Activated CD8-positive, alpha-beta T cell treated with anti-CD3 and anti-CD28 coated beads for 36 hours (primary cell): ENCODE data around the gene IER2. TPM values are rescaled to one million over a fixed set of nuclear protein-coding genes. Genes with fewer than 3 reads are reported as not detected.
A peak's percentile ranks its signal among the peaks of the same experiment; 100 is the strongest.

ENCODE experiments used
- ATAC-seq: fragments of 200-7000 bp; cut with Tn5 transposase; one replicate; pipeline ENCODE4 v1.10.0; 2021; ENCODE audit warnings: mild to moderate bottlenecking, moderate library complexity
- CTCF ChIA-PET: fragments of 350-600 bp; sonication (Branson Sonifier 250); formaldehyde crosslinking; loops from one replicate; lab custom pipeline; 2021; ENCODE audit warnings: antibody characterized with exemption; lab: Charles Lee
- POLR2A ChIA-PET: fragments of 350-600 bp; sonication (Branson Sonifier 250); formaldehyde crosslinking; loops from one replicate; lab custom pipeline; 2021; ENCODE audit warnings: antibody characterized with exemption; lab: Charles Lee
- DNase-seq: peaks from one replicate; pipeline ENCODE4 v3.0.0-alpha.2; 2020
- H3K27ac Mint-ChIP-seq: one replicate; pipeline ENCODE4 v1.8.0; 2021; ENCODE audit warnings: mild to moderate bottlenecking, mixed read lengths
- H3K27me3 Mint-ChIP-seq: one replicate; pipeline ENCODE4 v1.8.0; 2021; ENCODE audit warnings: mixed read lengths
- H3K36me3 Mint-ChIP-seq: one replicate; pipeline ENCODE4 v1.8.0; 2021; ENCODE audit warnings: low read depth, mixed read lengths
- H3K4me1 Mint-ChIP-seq: one replicate; pipeline ENCODE4 v1.8.0; 2021; ENCODE audit warnings: low read depth, mixed read lengths
- H3K4me3 Mint-ChIP-seq: one replicate; pipeline ENCODE4 v1.8.0; 2021; ENCODE audit warnings: mild to moderate bottlenecking, moderate library complexity, mixed read lengths
- H3K9me3 Mint-ChIP-seq: one replicate; pipeline ENCODE4 v1.8.0; 2021; ENCODE audit warnings: mixed read lengths
- intact Hi-C: fragments of 100-400 bp; cut with micrococcal nuclease; formaldehyde crosslinking; loops from one replicate; pipeline ENCODE4 v1.10.0; 2022
- total RNA-seq, 2 experiments: library from RNA; stranded (reverse); gene quantifications; one replicate each; pipeline ENCODE4 v1.2.3, GENCODE V29; 2021
- TF ChIP-seq, protein P1 (sequence below): fragments of 200-600 bp; IDR thresholded peaks from one replicate; pipeline ENCODE4 v1.8.0; 2022; ENCODE audit warnings: antibody characterized with exemption, mild to moderate bottlenecking

IER2 gene, protein sequence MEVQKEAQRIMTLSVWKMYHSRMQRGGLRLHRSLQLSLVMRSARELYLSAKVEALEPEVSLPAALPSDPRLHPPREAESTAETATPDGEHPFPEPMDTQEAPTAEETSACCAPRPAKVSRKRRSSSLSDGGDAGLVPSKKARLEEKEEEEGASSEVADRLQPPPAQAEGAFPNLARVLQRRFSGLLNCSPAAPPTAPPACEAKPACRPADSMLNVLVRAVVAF
- total RNA-seq = 100 to 1,000 TPM; 120 to 122 TPM

DNA sequence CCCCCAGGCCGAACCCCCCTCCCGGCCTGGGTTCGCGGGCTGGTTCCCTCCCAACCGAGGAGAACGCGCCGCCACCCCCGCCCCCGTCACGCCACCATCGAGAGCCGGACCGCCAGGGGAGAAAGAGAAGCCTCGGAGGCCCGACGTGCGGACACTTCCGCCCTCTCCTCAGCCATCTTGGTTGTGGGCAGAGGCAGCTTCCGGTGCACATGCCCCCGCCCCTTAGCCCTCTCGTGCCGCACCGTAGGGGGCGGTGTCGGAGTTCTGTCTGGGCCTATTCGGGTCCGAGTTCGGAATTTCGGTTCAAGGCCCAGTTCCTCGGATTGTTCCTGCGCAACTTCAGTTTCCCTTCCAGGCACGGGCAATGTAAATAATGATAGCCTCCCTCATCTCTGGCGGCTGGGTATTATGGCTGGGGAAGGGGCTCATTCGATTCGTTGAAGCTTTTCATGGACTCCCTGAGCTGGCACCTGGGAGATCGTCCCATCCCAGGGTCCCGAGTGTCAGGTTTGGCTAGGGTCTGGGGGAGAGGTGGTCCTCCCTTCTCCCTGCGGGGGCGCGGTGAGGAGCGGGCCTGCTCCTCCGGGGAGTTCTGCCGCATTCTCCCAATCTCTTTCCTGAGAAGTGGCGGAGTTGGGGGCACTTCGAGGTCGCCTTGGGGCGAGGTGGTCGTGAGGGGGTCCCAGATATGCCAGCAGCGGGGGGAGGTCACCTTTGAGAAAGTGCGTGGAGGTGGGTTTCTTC, at the start of gene IER2, which contains the start of gene STX10:
IER2 (plus strand) TSS at position 225 of the 744 bp plus-strand sequence. CDS start 2,776 bp downstream, outside the sequence.
STX10 (minus strand) TSS at position 189 of the 744 bp plus-strand sequence. CDS start 202 bp downstream, outside the sequence.
- Mint-ChIP-seq H3K27ac (peak within 1 kb of the TSS; percentile 91), H3K4me1 (peaks cover 22% of the 10 kb centered on the region), H3K27me3 (no peaks in the 10 kb centered on the region), H3K9me3 (no peaks in the 10 kb centered on the region), H3K4me3 (peak within 1 kb of the TSS; percentile 83), H3K36me3 (peaks cover 30% of the 10 kb centered on the region)
- DNase-seq (peak; percentile 95), ATAC-seq (peak; percentile 49)
- ChIA-PET CTCF (interaction anchor here (0.9 to 2.1 kb wide), 6 partner anchors 18 to 185 kb away, joined by 3 to 8 read pairs (median 3); partner anchors contain the start of gene NACC1), POLR2A (interaction anchor here (0.7 to 9.8 kb wide), 6 partner anchors 14 to 58 kb away, joined by 3 to 226 read pairs (median 6); partner anchors contain the start of gene NACC1)
- TF ChIP-seq, protein P1, sequence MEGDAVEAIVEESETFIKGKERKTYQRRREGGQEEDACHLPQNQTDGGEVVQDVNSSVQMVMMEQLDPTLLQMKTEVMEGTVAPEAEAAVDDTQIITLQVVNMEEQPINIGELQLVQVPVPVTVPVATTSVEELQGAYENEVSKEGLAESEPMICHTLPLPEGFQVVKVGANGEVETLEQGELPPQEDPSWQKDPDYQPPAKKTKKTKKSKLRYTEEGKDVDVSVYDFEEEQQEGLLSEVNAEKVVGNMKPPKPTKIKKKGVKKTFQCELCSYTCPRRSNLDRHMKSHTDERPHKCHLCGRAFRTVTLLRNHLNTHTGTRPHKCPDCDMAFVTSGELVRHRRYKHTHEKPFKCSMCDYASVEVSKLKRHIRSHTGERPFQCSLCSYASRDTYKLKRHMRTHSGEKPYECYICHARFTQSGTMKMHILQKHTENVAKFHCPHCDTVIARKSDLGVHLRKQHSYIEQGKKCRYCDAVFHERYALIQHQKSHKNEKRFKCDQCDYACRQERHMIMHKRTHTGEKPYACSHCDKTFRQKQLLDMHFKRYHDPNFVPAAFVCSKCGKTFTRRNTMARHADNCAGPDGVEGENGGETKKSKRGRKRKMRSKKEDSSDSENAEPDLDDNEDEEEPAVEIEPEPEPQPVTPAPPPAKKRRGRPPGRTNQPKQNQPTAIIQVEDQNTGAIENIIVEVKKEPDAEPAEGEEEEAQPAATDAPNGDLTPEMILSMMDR = peak; percentile 41
- intact Hi-C loops = loop anchor here (5.0 kb wide), 1 partner anchor 33 kb away; the partner anchor contains the start of genes NACC1 and TRMT1

DNA sequence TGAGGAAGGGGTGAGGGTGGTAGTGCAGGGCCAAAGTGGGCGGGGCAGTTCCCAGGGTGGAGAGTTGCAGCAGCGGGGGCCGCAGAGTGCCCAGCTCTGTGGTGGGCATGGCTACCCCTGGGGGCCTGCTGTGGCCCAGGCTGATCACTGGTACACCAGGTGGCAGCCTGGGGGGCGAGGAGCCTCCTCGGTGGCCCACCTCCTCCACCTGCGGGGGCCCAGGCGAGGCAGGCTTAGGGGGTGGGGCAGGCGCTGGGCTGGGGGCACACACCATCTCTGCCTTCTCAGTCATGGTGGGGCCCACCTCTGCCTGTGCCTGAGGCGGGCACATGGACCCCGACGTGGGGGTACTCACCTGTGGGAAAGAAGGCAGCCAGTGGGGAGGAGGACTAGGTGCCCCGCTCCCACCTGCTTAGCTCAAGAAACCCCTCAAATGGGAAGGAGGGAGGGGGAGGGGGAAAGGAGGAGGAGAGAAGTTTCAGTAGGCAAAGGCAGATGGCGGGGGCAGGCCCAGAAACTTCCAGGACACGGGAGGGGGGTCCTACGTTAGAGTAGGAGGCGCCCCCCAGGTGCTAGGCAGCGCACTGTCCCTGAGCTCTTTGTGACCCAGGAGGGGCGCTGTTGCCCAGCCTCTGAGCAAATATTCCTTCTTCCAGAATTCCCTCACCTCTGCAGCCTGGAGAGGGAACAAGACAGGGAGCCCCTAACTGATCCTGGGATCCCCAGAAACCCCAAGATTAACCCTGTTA, 49.2 kb upstream of the IER2 start:
- CTCF ChIA-PET = interaction anchor here (0.6 to 3.7 kb wide), 6 partner anchors 11 to 136 kb away, joined by 3 to 21 read pairs (median 4); no protein-coding TSS in a partner anchor
- Mint-ChIP-seq H3K36me3 (peaks cover 10% of the 10 kb centered on the region), H3K27me3 (peaks cover 21% of the 10 kb centered on the region), H3K27ac (no peak overlapping the region), H3K4me3 (peak overlapping the region; percentile 66), H3K4me1 (peaks cover 47% of the 10 kb centered on the region), H3K9me3 (no peaks in the 10 kb centered on the region)
- DNase-seq (no peak), ATAC-seq (no peak)
- TF ChIP-seq, protein P1 = no peak
- POLR2A ChIA-PET = interaction anchor here (0.5 to 3.0 kb wide), 6 partner anchors 14 to 1159 kb away, joined by 3 to 36 read pairs (median 4); partner anchors contain the start of genes NACC1 and TRMT1
- intact Hi-C loops = no loop called here

DNA sequence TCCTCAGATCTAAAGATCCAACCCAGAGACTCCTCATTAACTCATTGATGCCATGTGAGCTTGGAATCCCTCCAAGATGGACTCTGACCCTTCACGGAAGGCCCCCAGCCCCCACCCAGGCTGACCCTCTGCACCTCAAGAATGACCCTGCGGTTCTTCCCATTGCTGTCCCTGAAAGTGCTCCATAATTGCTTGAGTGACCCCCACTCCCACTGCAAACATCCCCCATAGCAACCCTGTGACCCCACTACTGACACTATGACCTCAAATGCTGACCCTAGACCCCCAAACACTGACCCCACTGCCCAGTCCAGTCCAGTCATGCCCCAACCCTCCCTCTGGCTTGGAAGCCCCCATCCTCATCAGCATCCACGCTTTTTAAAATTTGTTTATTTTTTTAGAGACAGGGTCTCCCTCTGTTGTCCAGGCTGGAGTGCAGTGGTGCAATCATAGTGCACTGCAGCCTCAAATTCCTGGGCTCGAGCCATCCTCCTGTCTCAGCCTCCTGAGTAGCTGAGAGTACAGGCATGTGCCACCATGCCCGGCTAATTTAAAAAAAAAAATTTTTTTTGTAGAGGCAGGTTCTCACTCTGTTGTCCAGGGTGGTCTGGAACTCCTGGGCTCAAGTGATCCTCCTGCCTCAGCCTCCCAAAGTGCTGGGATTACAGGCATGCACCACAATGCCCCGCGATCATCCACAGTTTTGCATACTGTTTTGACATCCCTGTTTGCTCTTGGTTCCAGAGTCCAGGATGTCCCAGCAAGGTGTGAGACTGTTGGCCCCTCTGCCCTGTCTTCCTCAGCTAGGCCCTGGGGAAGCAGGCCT, 48.4 kb upstream of the IER2 start:
- TF ChIP-seq, protein P1 = no peak
- Mint-ChIP-seq H3K36me3 (peaks cover 10% of the 10 kb centered on the region), H3K27ac (no peak overlapping the region), H3K27me3 (peaks cover 18% of the 10 kb centered on the region), H3K4me1 (peaks cover 44% of the 10 kb centered on the region), H3K4me3 (peak overlapping the region; percentile 66), H3K9me3 (no peaks in the 10 kb centered on the region)
- CTCF ChIA-PET = interaction anchor here (0.6 to 3.7 kb wide), 6 partner anchors 10 to 136 kb away, joined by 3 to 21 read pairs (median 4); no protein-coding TSS in a partner anchor
- POLR2A ChIA-PET = interaction anchor here (0.5 to 3.0 kb wide), 5 partner anchors 13 to 1159 kb away, joined by 3 to 36 read pairs (median 4); partner anchors contain the start of genes NACC1 and TRMT1
- DNase-seq (no peak), ATAC-seq (no peak)
- intact Hi-C loops = no loop called here

DNA sequence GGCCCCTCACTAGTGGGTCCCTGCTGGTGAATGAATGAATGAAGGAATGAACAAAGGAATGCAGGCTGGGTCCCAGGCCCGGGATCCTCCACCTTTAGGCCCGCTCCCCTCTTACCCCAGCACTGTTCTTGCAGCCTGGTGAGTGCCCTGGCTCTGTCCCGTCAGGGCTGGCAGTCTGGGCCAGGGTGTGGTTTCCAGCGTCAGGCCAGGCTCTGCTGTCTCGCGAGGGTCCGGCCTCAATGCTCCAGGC, 47.9 kb upstream of the IER2 start:
- peaks cover 14% of the 10 kb centered on the region for H3K27me3 Mint-ChIP-seq
- ATAC-seq = no peak
- peaks cover 39% of the 10 kb centered on the region for H3K4me1 Mint-ChIP-seq
- intact Hi-C loops = no loop called here
- H3K36me3 Mint-ChIP-seq = peaks cover 11% of the 10 kb centered on the region
- ChIA-PET CTCF (interaction anchor here (1.0 to 3.7 kb wide), 4 partner anchors 12 to 137 kb away, joined by 3 to 21 read pairs (median 6); no protein-coding TSS in a partner anchor), POLR2A (interaction anchor here (1.0 to 4.6 kb wide), 3 partner anchors 13 to 137 kb away, joined by 3 to 46 read pairs (median 3); partner anchors contain the start of genes NACC1 and TRMT1)
- H3K4me3 Mint-ChIP-seq = peak overlapping the region; percentile 66
- H3K9me3 Mint-ChIP-seq = no peaks in the 10 kb centered on the region
- DNase-seq = no peak
- no peak overlapping the region for H3K27ac Mint-ChIP-seq
- TF ChIP-seq, protein P1 = no peak
